SU-DHL-6 (cell line): Measurements from ENCODE around the gene PROKR1.

ENCODE experiments used
- CTCF ChIP-seq: fragments of 200-600 bp; sonication (generic); IDR thresholded peaks from one replicate; pipeline ENCODE4 v1.5.1; 2017; ENCODE audit warnings: antibody characterized with exemption, mild to moderate bottlenecking, low read length, moderate library complexity; ENCODE audit not compliant: insufficient read depth, poor library complexity, severe bottlenecking
- EZH2phosphoT487 ChIP-seq: fragments of 200-600 bp; sonication (generic), shearing (Covaris generic); conservative IDR thresholded peaks from 2 replicates; pipeline ENCODE4 v1.6.1; 2018; ENCODE audit warnings: mild to moderate bottlenecking, antibody characterized with exemption, low read length, moderate library complexity, mixed read lengths

- TF ChIP-seq CTCF (no peak), EZH2phosphoT487 (no peak)
Measured at GRCh38 chr2:68623820-68624219, 19.6 kb upstream of the PROKR1 start.
